ENCODE data around the gene ME3. TPM values are rescaled to one million over a fixed set of nuclear protein-coding genes. Genes with fewer than 3 reads are reported as not detected.

Gene ME3
- total RNA-seq, 1 experiment from 2014 or later: 0.30 TPM

DNA sequence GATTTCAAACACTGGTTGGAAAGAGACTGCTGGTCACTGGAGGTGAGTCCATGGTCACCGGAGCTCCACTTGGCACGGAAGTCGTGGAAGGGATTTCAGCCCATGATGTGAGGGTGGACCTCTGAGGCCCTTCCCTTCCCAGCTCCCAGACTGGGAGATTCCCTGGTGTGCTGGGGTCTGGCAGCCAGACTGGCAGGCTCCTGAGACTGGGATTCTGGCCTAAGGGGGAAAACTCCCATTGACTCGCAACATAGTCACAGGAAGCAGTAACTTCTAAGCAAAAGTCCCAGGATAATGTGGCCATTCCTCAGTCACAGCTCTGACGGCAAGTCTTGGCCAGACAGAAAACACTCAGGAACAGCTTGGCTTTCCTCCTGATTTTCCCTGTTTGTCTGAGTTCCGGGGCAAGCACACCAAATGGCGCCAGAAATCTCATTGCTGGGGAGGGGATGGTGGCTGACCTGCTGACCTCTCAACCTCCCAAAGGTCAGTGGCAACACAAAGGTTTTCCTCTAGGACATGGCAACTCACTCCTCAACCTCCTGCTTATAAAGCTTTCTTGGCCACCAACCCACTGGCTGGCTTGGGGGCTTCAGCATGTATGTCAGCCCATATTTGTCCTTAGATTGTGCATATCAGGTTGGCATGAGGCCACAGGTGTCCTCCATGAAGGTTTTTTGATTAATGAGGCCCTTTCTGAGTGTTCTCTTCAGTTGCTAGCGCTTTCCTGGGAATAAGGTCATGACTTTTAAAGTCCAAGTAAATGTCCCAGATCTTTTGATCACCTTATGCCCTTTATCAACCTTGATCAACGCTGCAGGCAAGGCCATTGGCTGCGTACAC lies 198.2 kb downstream of the ME3 start:
- no peaks in the 10 kb centered on the region for H3K9me2 ChIP-seq (ENCODE audit: insufficient read depth)
- H3K4me3 ChIP-seq (replicated peaks in 1 of 2; ENCODE audit: low read depth in 1 of 2, low read length in 2 of 2): no peak overlapping the region
- TF ChIP-seq SIN3A (IDR thresholded peaks at IDR 0.05; ENCODE audit: low read depth) (no peak), FOSL1 (IDR thresholded peaks at IDR 0.05; ENCODE audit: low read depth) (peak; percentile 56; the same call in 1 of the 2 replicates)
- H2AFZ ChIP-seq (ENCODE audit: low read depth, low read length, poor library complexity, severe bottlenecking): no peak overlapping the region
- intact Hi-C loops (cut with micrococcal nuclease): no loop called here
- ChIA-PET POLR2A (no interaction called here), RAD21 (ENCODE audit: low non-redundant PET in 1 of 2, low total read pairs in 2 of 2, uncharacterized antibody in 2 of 2, unreplicated experiment in 2 of 2) (no interaction called here), CTCF (no interaction called here)
- no TSS peak for BruUV-seq (replicated peaks)
- H3K4me1 ChIP-seq (ENCODE audit: control insufficient read depth in 1 of 2, insufficient read depth in 2 of 2, low read length in 2 of 2): peaks cover 6 to 20% of the 10 kb centered on the region in 2 experiments; a peak in 2 of 4 replicates
- no peak for DNase-seq (ENCODE audit: low read depth, low spot score)
- H3K79me2 ChIP-seq (ENCODE audit: insufficient read depth, low read length): no peaks in the 10 kb centered on the region
- H3K9ac ChIP-seq (ENCODE audit: low read length): no peak overlapping the region
- no peaks in the 10 kb centered on the region for H4K20me1 ChIP-seq (ENCODE audit: insufficient read depth)
- H3K27ac ChIP-seq (ENCODE audit: low read depth, low read length): no peak overlapping the region
- H3K4me2 ChIP-seq (ENCODE audit: low read length): peak overlapping the region; percentile 11; the same call in 1 of the 2 replicates
- no peaks in the 10 kb centered on the region for H3K27me3 ChIP-seq (ENCODE audit: insufficient read depth, low read length)
- no peaks in the 10 kb centered on the region for H3K9me3 ChIP-seq (ENCODE audit: control insufficient read depth in 1 of 2, insufficient read depth in 1 of 2, low read depth in 1 of 2, low read length in 2 of 2)
- H3K36me3 ChIP-seq (ENCODE audit: control insufficient read depth in 1 of 2, insufficient read depth in 2 of 2, low read length in 2 of 2): no peaks in the 10 kb centered on the region
- no peak for ATAC-seq

DNA sequence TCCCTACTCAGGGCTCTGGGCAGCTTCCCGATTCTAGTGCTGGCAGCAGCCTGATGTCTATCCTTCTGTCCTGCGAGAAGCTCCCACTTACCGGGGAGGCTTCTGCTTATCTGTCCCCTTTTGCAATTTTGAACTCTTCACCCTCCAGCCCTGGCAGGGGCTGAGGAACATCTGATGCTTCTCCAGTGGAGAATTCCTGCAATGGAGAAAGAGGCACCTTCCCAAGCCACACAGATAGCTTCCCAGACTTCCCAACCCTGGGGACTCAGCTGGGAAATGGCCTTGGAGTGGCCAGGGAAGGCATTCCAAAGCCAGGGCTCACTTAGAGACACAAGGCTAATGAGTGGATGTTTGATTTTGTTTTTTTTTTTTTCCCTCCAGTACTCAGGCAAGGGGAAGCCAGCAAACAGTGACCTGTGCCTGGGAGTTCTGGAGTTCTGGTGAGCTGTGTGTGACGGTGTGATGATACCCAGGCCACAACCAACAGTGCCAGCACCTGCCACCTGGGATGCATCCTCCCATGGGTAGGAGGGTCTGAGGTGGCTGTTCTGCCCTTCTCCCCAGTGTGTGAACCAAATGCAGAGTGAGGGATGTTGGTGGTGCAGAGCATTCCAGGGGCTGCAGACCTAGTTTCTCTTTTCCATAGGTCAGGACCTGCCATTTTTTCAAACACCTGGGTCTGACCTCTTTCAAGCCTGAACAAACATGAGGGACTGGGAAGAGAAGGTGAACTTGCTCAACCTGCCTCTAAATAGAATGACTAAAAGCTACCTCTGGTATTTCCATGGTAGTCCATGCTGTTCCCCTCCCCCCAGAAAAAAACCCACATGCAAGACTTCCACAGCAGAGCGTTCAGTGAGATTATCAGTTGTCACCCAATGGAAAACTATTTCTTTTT lies 202.7 kb downstream of the ME3 start:
- H3K36me3 ChIP-seq (ENCODE audit: control insufficient read depth in 1 of 2, insufficient read depth in 2 of 2, low read length in 2 of 2): no peaks in the 10 kb centered on the region
- H3K9me2 ChIP-seq (ENCODE audit: insufficient read depth): no peaks in the 10 kb centered on the region
- peaks cover 0 to 12% of the 10 kb centered on the region in 2 experiments; a peak in 1 of 4 replicates for H3K4me1 ChIP-seq (ENCODE audit: control insufficient read depth in 1 of 2, insufficient read depth in 2 of 2, low read length in 2 of 2)
- no peak for DNase-seq (ENCODE audit: low read depth, low spot score)
- CTCF ChIA-PET: no interaction called here
- BruUV-seq (replicated peaks): no TSS peak
- H3K79me2 ChIP-seq (ENCODE audit: insufficient read depth, low read length): no peaks in the 10 kb centered on the region
- no peaks in the 10 kb centered on the region for H3K9me3 ChIP-seq (ENCODE audit: control insufficient read depth in 1 of 2, insufficient read depth in 1 of 2, low read depth in 1 of 2, low read length in 2 of 2)
- no peaks in the 10 kb centered on the region for H3K27me3 ChIP-seq (ENCODE audit: insufficient read depth, low read length)
- no peak overlapping the region for H2AFZ ChIP-seq (ENCODE audit: low read depth, low read length, poor library complexity, severe bottlenecking)
- no peak overlapping the region for H3K4me3 ChIP-seq (replicated peaks in 1 of 2; ENCODE audit: low read depth in 1 of 2, low read length in 2 of 2)
- intact Hi-C loops (cut with micrococcal nuclease): no loop called here
- no peak overlapping the region for H3K27ac ChIP-seq (ENCODE audit: low read depth, low read length)
- POLR2A ChIA-PET: no interaction called here
- ATAC-seq: no peak
- H3K4me2 ChIP-seq (ENCODE audit: low read length): no peak overlapping the region
- H3K9ac ChIP-seq (ENCODE audit: low read length): no peak overlapping the region
- RAD21 ChIA-PET (ENCODE audit: low non-redundant PET in 1 of 2, low total read pairs in 2 of 2, uncharacterized antibody in 2 of 2, unreplicated experiment in 2 of 2): no interaction called here
- no peaks in the 10 kb centered on the region for H4K20me1 ChIP-seq (ENCODE audit: insufficient read depth)
- no peak for TF ChIP-seq JUND (IDR thresholded peaks at IDR 0.05)
- no peak for TF ChIP-seq ZFX (IDR thresholded peaks at IDR 0.05)
- TF ChIP-seq ELF1 (IDR thresholded peaks at IDR 0.05; ENCODE audit: borderline replicate concordance, low read depth): no peak
- TF ChIP-seq, protein P1, sequence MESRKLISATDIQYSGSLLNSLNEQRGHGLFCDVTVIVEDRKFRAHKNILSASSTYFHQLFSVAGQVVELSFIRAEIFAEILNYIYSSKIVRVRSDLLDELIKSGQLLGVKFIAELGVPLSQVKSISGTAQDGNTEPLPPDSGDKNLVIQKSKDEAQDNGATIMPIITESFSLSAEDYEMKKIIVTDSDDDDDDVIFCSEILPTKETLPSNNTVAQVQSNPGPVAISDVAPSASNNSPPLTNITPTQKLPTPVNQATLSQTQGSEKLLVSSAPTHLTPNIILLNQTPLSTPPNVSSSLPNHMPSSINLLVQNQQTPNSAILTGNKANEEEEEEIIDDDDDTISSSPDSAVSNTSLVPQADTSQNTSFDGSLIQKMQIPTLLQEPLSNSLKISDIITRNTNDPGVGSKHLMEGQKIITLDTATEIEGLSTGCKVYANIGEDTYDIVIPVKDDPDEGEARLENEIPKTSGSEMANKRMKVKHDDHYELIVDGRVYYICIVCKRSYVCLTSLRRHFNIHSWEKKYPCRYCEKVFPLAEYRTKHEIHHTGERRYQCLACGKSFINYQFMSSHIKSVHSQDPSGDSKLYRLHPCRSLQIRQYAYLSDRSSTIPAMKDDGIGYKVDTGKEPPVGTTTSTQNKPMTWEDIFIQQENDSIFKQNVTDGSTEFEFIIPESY (IDR thresholded peaks at IDR 0.05; ENCODE audit: extremely low read depth, insufficient replicate concordance, low read length): no peak
- TF ChIP-seq, protein P2, sequence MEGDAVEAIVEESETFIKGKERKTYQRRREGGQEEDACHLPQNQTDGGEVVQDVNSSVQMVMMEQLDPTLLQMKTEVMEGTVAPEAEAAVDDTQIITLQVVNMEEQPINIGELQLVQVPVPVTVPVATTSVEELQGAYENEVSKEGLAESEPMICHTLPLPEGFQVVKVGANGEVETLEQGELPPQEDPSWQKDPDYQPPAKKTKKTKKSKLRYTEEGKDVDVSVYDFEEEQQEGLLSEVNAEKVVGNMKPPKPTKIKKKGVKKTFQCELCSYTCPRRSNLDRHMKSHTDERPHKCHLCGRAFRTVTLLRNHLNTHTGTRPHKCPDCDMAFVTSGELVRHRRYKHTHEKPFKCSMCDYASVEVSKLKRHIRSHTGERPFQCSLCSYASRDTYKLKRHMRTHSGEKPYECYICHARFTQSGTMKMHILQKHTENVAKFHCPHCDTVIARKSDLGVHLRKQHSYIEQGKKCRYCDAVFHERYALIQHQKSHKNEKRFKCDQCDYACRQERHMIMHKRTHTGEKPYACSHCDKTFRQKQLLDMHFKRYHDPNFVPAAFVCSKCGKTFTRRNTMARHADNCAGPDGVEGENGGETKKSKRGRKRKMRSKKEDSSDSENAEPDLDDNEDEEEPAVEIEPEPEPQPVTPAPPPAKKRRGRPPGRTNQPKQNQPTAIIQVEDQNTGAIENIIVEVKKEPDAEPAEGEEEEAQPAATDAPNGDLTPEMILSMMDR (IDR thresholded peaks at IDR 0.05 in 2 of 3, conservative IDR thresholded peaks at IDR 0.05 in 1 of 3; ENCODE audit: borderline replicate concordance in 1 of 3, insufficient read depth in 1 of 3, low read depth in 2 of 3, low read length in 2 of 3): no peak
- no peak for TF ChIP-seq CEBPB (IDR thresholded peaks at IDR 0.05; ENCODE audit: low read depth)
- TF ChIP-seq, protein P3, sequence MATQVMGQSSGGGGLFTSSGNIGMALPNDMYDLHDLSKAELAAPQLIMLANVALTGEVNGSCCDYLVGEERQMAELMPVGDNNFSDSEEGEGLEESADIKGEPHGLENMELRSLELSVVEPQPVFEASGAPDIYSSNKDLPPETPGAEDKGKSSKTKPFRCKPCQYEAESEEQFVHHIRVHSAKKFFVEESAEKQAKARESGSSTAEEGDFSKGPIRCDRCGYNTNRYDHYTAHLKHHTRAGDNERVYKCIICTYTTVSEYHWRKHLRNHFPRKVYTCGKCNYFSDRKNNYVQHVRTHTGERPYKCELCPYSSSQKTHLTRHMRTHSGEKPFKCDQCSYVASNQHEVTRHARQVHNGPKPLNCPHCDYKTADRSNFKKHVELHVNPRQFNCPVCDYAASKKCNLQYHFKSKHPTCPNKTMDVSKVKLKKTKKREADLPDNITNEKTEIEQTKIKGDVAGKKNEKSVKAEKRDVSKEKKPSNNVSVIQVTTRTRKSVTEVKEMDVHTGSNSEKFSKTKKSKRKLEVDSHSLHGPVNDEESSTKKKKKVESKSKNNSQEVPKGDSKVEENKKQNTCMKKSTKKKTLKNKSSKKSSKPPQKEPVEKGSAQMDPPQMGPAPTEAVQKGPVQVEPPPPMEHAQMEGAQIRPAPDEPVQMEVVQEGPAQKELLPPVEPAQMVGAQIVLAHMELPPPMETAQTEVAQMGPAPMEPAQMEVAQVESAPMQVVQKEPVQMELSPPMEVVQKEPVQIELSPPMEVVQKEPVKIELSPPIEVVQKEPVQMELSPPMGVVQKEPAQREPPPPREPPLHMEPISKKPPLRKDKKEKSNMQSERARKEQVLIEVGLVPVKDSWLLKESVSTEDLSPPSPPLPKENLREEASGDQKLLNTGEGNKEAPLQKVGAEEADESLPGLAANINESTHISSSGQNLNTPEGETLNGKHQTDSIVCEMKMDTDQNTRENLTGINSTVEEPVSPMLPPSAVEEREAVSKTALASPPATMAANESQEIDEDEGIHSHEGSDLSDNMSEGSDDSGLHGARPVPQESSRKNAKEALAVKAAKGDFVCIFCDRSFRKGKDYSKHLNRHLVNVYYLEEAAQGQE (IDR thresholded peaks at IDR 0.05; ENCODE audit: low read depth): no peak

Data from HCT116 (cell line).